22Rv1 (cell line): ENCODE measurements around the gene TERF2IP.

Source experiments
- H3K27ac ChIP-seq: fragments of 450-650 bp; 2 replicates; pipeline ENCODE4 v1.5.1; 2017
- CTCF ChIP-seq: fragments of 450-650 bp; IDR thresholded peaks from 2 replicates; pipeline ENCODE4 v1.5.1; 2017; ENCODE audit warnings: mild to moderate bottlenecking
- ZFX ChIP-seq: fragments of 450-650 bp; IDR thresholded peaks from 2 replicates; pipeline ENCODE4 v1.6.1; 2017; ENCODE audit warnings: antibody characterized with exemption, borderline replicate concordance

TERF2IP gene

GRCh38 chr16:75626806-75627205, 20.8 kb upstream of the TERF2IP start:
- no peak overlapping the region for H3K27ac ChIP-seq
- TF ChIP-seq ZFX (no peak), CTCF (no peak)

GRCh38 chr16:75627851-75628250, 19.7 kb upstream of the TERF2IP start:
- no peak for TF ChIP-seq ZFX
- TF ChIP-seq CTCF = no peak
- no peak overlapping the region for H3K27ac ChIP-seq

GRCh38 chr16:75628351-75628750, 19.2 kb upstream of the TERF2IP start:
- TF ChIP-seq ZFX = no peak
- no peak for TF ChIP-seq CTCF
- no peak overlapping the region for H3K27ac ChIP-seq

GRCh38 chr16:75629132-75629531, 18.4 kb upstream of the TERF2IP start:
- TF ChIP-seq ZFX = no peak
- TF ChIP-seq CTCF = no peak
- H3K27ac ChIP-seq = no peak overlapping the region

- no peak overlapping the region for H3K27ac ChIP-seq
- no peak for TF ChIP-seq ZFX
- TF ChIP-seq CTCF = no peak
Measured at GRCh38 chr16:75630052-75630451, 17.5 kb upstream of the TERF2IP start.

- H3K27ac ChIP-seq = no peak overlapping the region
- TF ChIP-seq CTCF (no peak), ZFX (no peak)
Measured at GRCh38 chr16:75632857-75633256, 14.7 kb upstream of the TERF2IP start.

GRCh38 chr16:75635036-75635435, 12.5 kb upstream of the TERF2IP start:
- H3K27ac ChIP-seq = no peak overlapping the region
- TF ChIP-seq ZFX (no peak), CTCF (no peak)
